ENCODE measurements around the gene STMN3.

- no peak for TF ChIP-seq CTCF (IDR thresholded peaks at IDR 0.05; ENCODE audit: control extremely low read depth in 1 of 3, insufficient read depth in 1 of 3, low read depth in 1 of 3, low read length in 3 of 3)
- no peak for TF ChIP-seq POLR2A (IDR thresholded peaks at IDR 0.05; ENCODE audit: control extremely low read depth in 1 of 2, low read depth in 2 of 2, low read length in 2 of 2)
- no peak for TF ChIP-seq SIRT6 (IDR thresholded peaks at IDR 0.05; ENCODE audit: low read length)
- no peak for TF ChIP-seq BACH1 (IDR thresholded peaks at IDR 0.05; ENCODE audit: low read length)
- no peak for TF ChIP-seq NRF1 (IDR thresholded peaks at IDR 0.05; ENCODE audit: low read depth, low read length)
Measured at GRCh38 chr20:63643946-63644345, 9.3 kb downstream of the STMN3 start.

Data from H1 (cell line).